Ascending aorta (tissue), 2 donors: ENCODE results near the gene ATG101. TPM values are rescaled to one million over a fixed set of nuclear protein-coding genes. Genes with fewer than 3 reads are reported as not detected.

Source experiments
- DNase-seq, 2 donors: peaks; one replicate each; pipeline ENCODE4 v3.0.0-alpha.2; 2019; ENCODE audit warnings: low spot score in 2 of 2
- H3K27ac ChIP-seq, 2 donors: fragments of 200-600 bp; sonication (generic); one replicate each; pipeline ENCODE4 v1.5.1; 2016 to 2017; ENCODE audit warnings: mild to moderate bottlenecking in 1 of 2
- H3K27me3 ChIP-seq: fragments of 200-600 bp; sonication (generic); one replicate; pipeline ENCODE4 v1.5.1; 2017
- H3K36me3 ChIP-seq, 2 donors: fragments of 200-600 bp; sonication (generic); one replicate each; pipeline ENCODE4 v1.5.1; 2016
- H3K4me1 ChIP-seq, 2 donors: fragments of 200-600 bp; sonication (generic); one replicate each; pipeline ENCODE4 v1.5.1; 2016 to 2017; ENCODE audit warnings: mild to moderate bottlenecking in 1 of 2
- H3K4me3 ChIP-seq, 2 donors: fragments of 200-600 bp; sonication (generic); one replicate each; pipeline ENCODE4 v1.5.1; 2016 to 2017; ENCODE audit warnings: mild to moderate bottlenecking in 1 of 2
- H3K9me3 ChIP-seq, 2 donors: fragments of 200-600 bp; sonication (generic); one replicate each; pipeline ENCODE4 v1.5.1; 2016
- intact Hi-C: fragments of 100-400 bp; cut with DNase I; formaldehyde crosslinking; loops from one replicate; pipeline ENCODE4 v1.15.1; 2023
- total RNA-seq: library from RNA; depleted of rRNA; stranded (reverse); fragments of >200 nt; gene quantifications from one replicate; pipeline ENCODE4 v1.1.0, GENCODE V29; 2016
- TF ChIP-seq, protein P1 (sequence below), 3 experiments: fragments of 200-600 bp in 2 of 3; fragments of 450-650 bp in 1 of 3; sonication (generic) in 2 of 3; IDR thresholded peaks; one replicate each; pipeline ENCODE4 v1.5.1; 2016 to 2019; ENCODE audit warnings: antibody characterized with exemption in 3 of 3, mild to moderate bottlenecking in 1 of 3, moderate library complexity in 1 of 3

Gene ATG101
- total RNA-seq, 1 donor from 2014 or later = 39.8 TPM

DNA sequence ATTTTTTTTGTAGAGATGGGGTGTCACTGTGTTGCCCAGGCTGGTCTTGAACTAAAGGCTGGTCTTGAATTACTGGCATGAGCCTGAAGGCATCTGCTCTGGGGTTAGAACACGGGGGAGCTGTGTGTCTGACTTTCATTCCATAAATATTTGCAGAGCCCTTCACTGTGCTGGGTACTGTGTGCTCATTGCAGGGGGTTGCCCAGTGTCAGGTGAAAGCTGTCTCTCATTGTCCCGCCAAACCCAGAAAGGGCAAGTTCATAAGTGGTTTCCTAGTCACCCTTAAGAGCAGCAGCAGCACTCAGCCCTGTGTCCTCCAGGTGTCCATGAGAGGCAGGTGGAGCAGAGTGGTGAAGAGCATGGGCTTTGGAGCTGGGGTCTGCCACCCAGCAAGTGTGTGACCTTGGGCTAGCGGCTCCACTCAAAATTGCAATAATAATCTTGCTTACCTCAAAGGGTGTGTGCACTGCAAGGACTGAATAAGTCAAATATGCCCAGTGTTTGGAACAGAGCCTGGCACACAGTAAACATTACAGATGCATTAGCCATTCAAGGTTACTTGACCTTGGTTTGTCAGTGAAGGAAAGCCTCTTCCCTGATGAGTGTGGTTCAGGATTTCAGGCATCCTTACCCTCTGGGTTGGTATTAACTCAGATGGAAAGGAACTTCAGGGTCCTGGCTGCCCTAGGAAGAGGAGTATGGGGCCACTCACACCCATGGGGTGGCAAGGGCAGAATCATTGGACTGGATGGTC, 5.4 kb downstream of the ATG101 start:
- DNase-seq = no peak
- Histone ChIP-seq H3K27ac (no peak overlapping the region), H3K27me3 (no peaks in the 10 kb centered on the region), H3K4me3 (no peak overlapping the region), H3K4me1 (peaks cover 10 to 16% of the 10 kb centered on the region in 2 donors), H3K36me3 (peaks cover 35 to 52% of the 10 kb centered on the region in 2 donors), H3K9me3 (no peaks in the 10 kb centered on the region)
- TF ChIP-seq, protein P1, sequence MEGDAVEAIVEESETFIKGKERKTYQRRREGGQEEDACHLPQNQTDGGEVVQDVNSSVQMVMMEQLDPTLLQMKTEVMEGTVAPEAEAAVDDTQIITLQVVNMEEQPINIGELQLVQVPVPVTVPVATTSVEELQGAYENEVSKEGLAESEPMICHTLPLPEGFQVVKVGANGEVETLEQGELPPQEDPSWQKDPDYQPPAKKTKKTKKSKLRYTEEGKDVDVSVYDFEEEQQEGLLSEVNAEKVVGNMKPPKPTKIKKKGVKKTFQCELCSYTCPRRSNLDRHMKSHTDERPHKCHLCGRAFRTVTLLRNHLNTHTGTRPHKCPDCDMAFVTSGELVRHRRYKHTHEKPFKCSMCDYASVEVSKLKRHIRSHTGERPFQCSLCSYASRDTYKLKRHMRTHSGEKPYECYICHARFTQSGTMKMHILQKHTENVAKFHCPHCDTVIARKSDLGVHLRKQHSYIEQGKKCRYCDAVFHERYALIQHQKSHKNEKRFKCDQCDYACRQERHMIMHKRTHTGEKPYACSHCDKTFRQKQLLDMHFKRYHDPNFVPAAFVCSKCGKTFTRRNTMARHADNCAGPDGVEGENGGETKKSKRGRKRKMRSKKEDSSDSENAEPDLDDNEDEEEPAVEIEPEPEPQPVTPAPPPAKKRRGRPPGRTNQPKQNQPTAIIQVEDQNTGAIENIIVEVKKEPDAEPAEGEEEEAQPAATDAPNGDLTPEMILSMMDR (IDR thresholded peaks at IDR 0.05) = no peak
- intact Hi-C loops = no loop called here

DNA sequence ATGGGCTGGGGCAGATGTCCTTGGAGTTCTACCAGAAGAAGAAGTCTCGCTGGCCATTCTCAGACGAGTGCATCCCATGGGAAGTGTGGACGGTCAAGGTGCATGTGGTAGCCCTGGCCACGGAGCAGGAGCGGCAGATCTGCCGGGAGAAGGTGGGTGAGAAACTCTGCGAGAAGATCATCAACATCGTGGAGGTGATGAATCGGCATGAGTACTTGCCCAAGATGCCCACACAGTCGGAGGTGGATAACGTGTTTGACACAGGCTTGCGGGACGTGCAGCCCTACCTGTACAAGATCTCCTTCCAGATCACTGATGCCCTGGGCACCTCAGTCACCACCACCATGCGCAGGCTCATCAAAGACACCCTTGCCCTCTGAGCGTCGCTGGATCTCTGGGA, 7.0 kb downstream of the ATG101 start:
- TF ChIP-seq, protein P1 (IDR thresholded peaks at IDR 0.05) = no peak
- Histone ChIP-seq H3K4me1 (peaks cover 4 to 13% of the 10 kb centered on the region in 2 donors), H3K9me3 (no peaks in the 10 kb centered on the region), H3K27ac (no peak overlapping the region), H3K27me3 (no peaks in the 10 kb centered on the region), H3K4me3 (no peak overlapping the region), H3K36me3 (peaks cover 35 to 53% of the 10 kb centered on the region in 2 donors)
- no peak for DNase-seq
- intact Hi-C loops = no loop called here

DNA sequence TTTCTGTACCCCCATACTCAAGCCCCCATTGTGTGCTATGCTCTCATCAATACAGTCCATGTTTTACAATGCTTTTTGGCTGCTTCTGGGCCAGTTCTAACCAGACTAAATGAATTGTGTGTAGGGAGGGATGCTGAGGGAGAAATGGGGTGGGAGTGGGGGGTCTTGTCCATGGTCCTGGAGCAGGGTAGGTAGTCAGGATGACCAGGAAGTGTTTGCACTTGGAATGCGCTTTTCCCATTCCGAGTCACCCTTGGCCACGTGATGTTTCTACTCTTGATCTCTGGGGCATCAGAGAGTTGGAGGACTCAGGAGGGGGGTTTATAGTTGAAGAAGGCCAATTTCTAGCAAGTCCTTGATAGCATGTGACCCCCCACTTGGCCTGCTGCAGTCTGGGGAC, 8.5 kb downstream of the ATG101 start:
- peaks cover 35 to 49% of the 10 kb centered on the region in 2 donors for H3K36me3 ChIP-seq
- intact Hi-C loops = no loop called here
- peaks cover 7 to 20% of the 10 kb centered on the region in 2 donors for H3K4me1 ChIP-seq
- no peak overlapping the region for H3K27ac ChIP-seq
- H3K9me3 ChIP-seq = no peaks in the 10 kb centered on the region
- TF ChIP-seq, protein P1 (IDR thresholded peaks at IDR 0.05) = no peak
- no peak overlapping the region for H3K4me3 ChIP-seq
- H3K27me3 ChIP-seq = no peaks in the 10 kb centered on the region
- no peak for DNase-seq

DNA sequence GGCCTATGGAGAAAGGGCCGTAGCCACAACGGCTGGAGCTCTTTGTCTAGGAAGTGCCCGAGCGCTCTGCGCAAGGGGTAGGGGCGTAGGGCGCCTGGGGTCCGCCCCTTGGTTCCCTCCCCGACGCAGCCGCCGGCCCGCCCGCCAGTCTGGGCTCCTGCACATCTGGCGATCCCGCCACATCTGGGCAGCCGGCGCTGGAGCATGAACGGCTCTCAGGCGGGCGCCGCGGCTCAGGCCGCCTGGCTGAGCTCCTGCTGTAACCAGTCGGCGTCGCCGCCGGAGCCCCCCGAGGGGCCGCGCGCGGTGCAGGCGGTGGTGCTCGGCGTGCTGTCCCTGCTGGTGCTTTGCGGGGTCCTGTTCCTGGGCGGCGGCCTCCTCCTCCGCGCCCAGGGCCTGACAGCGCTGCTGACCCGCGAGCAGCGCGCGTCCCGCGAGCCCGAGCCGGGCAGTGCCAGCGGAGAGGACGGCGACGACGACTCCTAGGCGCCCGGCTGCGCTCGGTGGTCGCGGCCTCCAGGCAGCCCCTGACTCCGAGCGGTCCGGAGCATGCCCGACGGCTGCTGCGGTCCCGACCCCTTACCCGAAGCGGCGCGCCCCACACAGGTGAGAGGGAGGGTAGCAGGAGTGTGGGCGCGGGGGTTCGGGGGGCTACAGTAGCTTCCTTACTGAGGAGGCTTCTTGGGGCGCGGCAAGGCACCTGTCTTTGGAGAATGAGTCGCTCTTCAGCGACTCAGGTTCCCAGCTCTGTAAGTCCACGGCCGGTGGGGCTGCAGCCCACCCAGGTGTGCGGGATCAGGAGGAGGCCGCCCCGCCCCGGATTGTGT, 10.0 kb downstream of the ATG101 start, which contains the start of gene SMIM41:
Gene SMIM41 (plus strand): TSS at position 129 of the 827 bp plus-strand sequence. CDS start 76 bp downstream, at position 205.
- Histone ChIP-seq H3K4me1 (peaks cover 7 to 21% of the 10 kb centered on the region in 2 donors), H3K27ac (peak within 1 kb of the TSS in 1 of 2 donors; percentile 67), H3K9me3 (no peaks in the 10 kb centered on the region), H3K36me3 (peaks cover 29 to 34% of the 10 kb centered on the region in 2 donors), H3K4me3 (no peak within 1 kb of the TSS), H3K27me3 (no peaks in the 10 kb centered on the region)
- DNase-seq = no peak
- TF ChIP-seq, protein P1 (IDR thresholded peaks at IDR 0.05) = no peak
- intact Hi-C loops = no loop called here

DNA sequence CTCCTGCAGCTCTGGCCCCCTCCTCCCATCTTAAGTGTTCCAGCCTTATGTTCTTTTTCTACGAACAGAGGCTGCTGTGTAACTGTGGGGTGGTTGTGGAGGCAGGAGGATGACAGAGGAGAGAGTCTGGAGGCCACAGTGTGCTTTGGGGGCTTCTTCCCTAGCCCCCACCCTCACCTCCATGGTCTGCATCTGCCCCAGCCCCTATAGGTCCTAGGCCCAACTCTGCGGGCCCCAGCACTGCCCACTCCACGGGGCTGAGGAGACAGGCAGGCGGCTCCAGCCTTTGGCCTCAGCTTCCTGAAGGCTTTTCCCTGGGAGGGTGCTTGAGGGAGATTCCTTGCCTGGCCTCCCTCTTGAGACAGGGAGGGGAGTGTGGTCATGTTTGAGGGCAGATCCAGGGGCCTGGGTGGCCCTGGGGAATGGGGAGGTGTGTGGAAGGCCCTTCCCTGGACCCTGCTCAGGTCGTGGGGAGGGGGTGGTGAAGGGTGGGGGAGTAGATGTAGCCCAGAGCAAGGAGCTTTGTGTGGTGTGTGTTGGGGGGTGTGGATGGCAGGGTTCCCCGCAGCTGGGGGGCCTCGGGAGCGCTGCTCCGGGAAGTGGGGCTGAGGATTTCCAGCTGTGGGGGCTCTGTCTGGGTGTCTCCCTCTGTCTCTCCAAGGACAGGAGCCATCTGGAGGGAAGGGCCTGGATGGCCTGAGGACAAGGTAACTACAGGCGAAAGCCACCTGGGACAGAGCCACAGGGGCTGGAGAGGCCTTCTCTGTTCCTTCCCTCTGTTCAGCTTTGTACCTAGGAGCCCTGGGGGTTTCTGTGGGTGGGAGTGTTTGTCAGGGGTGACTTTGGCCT, 10.8 kb downstream of the ATG101 start:
- Histone ChIP-seq H3K27me3 (no peaks in the 10 kb centered on the region), H3K27ac (peak overlapping the region; percentile 50 to 67), H3K4me3 (no peak overlapping the region), H3K36me3 (peaks cover 21 to 34% of the 10 kb centered on the region in 2 donors), H3K4me1 (peaks cover 7 to 21% of the 10 kb centered on the region in 2 donors), H3K9me3 (no peaks in the 10 kb centered on the region)
- intact Hi-C loops = no loop called here
- TF ChIP-seq, protein P1 (IDR thresholded peaks at IDR 0.05) = no peak
- DNase-seq = no peak
